Ishikawa (cell line): ENCODE results near the gene POU3F3.

Source experiments
- CEBPB ChIP-seq: IDR thresholded peaks from 2 replicates; pipeline ENCODE4 v1.6.1; 2012
- CREB1 ChIP-seq: IDR thresholded peaks from 2 replicates; pipeline ENCODE4 v1.6.1; 2012; ENCODE audit warnings: low read depth
- EGR1 ChIP-seq: IDR thresholded peaks from 2 replicates; pipeline ENCODE4 v1.6.1; 2012
- EP300 ChIP-seq: IDR thresholded peaks from 2 replicates; pipeline ENCODE4 v1.6.1; 2012; ENCODE audit warnings: borderline replicate concordance
- FOXM1 ChIP-seq: IDR thresholded peaks from 2 replicates; pipeline ENCODE4 v1.6.1; 2012; ENCODE audit warnings: low read depth, borderline replicate concordance
- MAX ChIP-seq: IDR thresholded peaks from 2 replicates; pipeline ENCODE4 v1.6.1; 2012
- NFIC ChIP-seq: IDR thresholded peaks from 2 replicates; pipeline ENCODE4 v1.6.1; 2012
- RAD21 ChIP-seq: IDR thresholded peaks from 2 replicates; pipeline ENCODE4 v1.6.1; 2012; ENCODE audit warnings: low read depth
- REST ChIP-seq: IDR thresholded peaks from 2 replicates; pipeline ENCODE4 v1.6.1; 2012; ENCODE audit warnings: low read depth, mild to moderate bottlenecking
- TAF1 ChIP-seq: IDR thresholded peaks from 2 replicates; pipeline ENCODE4 v1.6.1; 2012; ENCODE audit warnings: low read depth, mild to moderate bottlenecking
- TCF12 ChIP-seq: IDR thresholded peaks from 2 replicates; pipeline ENCODE4 v1.6.1; 2012; ENCODE audit warnings: low read depth
- TEAD4 ChIP-seq: IDR thresholded peaks from 2 replicates; pipeline ENCODE4 v1.6.1; 2012
- USF1 ChIP-seq: IDR thresholded peaks from 2 replicates; pipeline ENCODE4 v1.6.1; 2012
- YY1 ChIP-seq: IDR thresholded peaks from 2 replicates; pipeline ENCODE4 v1.6.1; 2012; ENCODE audit warnings: low read depth
- ZBTB7A ChIP-seq: IDR thresholded peaks from 2 replicates; pipeline ENCODE4 v1.6.1; 2012; ENCODE audit warnings: low read depth

Gene POU3F3

DNA sequence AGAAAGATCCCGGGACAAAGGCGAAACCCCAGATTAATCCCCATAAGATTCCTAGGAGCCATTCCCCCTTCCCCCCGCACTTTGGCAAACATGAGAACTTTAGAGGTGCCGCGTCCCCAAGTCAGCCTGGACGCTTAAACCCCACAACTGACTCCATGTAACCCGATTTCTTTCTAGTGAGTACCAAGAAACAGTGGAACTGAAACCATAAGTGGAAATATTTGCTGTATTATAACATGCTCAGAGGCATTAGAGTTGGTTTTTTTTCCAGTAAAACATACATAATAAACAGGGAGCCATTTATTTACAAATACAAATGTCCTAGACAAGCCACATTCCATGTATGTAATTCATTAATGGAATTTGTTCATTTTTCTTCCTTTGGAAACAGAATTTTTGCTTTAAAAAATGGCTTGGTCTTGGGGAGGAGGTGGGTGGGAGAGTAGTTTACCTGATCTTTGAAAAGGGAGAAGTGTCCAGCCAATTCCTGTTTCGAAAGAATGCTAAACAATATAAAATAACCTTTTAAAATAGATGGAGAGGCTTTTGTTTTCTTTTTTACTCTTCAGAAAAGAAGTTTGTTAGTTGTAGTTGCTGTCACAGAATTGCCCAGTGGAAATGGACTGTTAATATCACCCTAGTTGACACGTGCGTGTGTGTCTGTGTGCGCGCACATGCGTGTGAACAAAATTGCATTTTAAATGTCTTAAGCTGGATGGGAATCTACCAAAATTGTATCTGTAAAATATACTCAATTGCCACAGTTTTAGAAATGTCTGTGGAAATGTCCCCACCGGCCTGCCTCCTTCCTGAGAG lies 10.6 kb downstream of the POU3F3 start:
- TF ChIP-seq NFIC (no peak), TAF1 (no peak), TCF12 (no peak), REST (no peak), EGR1 (no peak), CEBPB (no peak), CREB1 (no peak), ZBTB7A (no peak), MAX (no peak), YY1 (no peak), FOXM1 (no peak), RAD21 (no peak), TEAD4 (no peak), EP300 (no peak)

DNA sequence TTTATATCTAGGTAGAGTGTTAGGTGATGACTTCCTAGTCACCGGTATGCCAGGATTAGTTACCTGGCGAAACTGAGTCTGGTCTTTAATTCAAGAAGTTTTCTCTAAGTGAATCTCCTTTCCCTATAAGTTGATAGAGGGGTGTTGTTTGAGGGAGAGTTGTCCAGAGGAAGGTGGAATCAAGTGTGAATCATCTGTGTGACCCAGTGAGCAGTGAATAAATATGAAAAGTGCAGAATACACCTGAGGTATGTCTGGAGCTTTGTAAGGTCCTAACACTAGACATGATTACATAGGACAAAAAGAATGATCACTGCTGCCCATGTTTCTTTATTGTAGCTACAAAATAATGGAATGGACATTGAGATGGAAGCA lies 11.2 kb downstream of the POU3F3 start:
- no peak for TF ChIP-seq YY1
- no peak for TF ChIP-seq USF1
- no peak for TF ChIP-seq ZBTB7A

DNA sequence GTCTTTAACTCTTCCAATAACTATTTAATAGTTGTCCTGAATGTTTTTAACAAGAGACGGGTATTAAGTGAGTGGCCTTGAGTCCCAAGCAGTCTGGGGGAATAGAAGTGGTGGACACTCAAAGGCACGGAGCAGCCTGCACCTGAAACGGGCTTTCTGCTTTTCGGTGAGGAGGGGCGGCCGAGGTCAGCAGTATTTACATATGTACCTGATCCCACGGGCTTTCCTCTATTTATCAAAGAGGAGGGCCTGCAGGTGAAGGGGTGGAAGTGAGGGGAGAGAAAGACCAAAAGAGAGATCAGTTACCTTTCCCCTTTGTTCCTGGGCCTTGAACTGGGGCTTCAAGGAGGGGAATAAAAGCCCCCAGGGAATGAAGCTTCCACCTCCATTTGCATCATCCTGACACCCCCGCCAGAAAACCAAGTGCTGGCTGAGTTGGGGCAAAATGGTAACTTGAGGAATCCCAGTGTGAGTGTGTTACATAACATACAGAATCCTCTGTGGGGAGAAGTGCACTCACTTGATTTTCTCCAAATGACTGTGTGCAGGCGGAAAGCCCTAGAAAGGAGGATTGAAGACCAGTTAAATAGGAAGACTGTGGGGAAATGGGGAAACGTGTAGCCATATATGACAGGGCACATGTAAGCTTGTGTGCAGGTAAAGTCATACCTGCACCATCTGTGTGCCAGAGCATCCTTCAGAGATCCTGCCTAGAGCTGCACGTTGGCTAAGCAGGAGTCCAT lies 12.4 kb downstream of the POU3F3 start:
- TF ChIP-seq ZBTB7A = no peak
- no peak for TF ChIP-seq REST
- TF ChIP-seq TCF12 = no peak
- no peak for TF ChIP-seq EGR1
- no peak for TF ChIP-seq TEAD4
- TF ChIP-seq MAX = no peak
- no peak for TF ChIP-seq FOXM1
- TF ChIP-seq CEBPB = no peak
- no peak for TF ChIP-seq YY1
- TF ChIP-seq EP300 = no peak
- no peak for TF ChIP-seq CREB1
- TF ChIP-seq NFIC = no peak
- TF ChIP-seq USF1 = no peak
- TF ChIP-seq TAF1 = no peak
- no peak for TF ChIP-seq RAD21

- no peak for TF ChIP-seq RAD21
- no peak for TF ChIP-seq EP300
- TF ChIP-seq TAF1 = no peak
- TF ChIP-seq CEBPB = no peak
- TF ChIP-seq EGR1 = no peak
- TF ChIP-seq TEAD4 = no peak
- TF ChIP-seq NFIC = no peak
- no peak for TF ChIP-seq REST
- no peak for TF ChIP-seq YY1
- TF ChIP-seq FOXM1 = no peak
- TF ChIP-seq MAX = no peak
- no peak for TF ChIP-seq CREB1
Observed at GRCh38 chr2:104866883-104867812, 13.2 kb downstream of the POU3F3 start.
